Vagina (tissue), 2 donors: Measurements from ENCODE around the gene ABLIM2. TPM values are rescaled to one million over a fixed set of nuclear protein-coding genes. Genes with fewer than 3 reads are reported as not detected.

Experiments
- DNase-seq, 2 donors: peaks; one replicate each; pipeline ENCODE4 v3.0.0-alpha.2; 2017; ENCODE audit errors: extremely low spot score in 2 of 2
- H3K27ac ChIP-seq: fragments of 200-600 bp; sonication (generic); one replicate; pipeline ENCODE4 v1.5.1; 2019
- H3K27me3 ChIP-seq: fragments of 200-600 bp; sonication (generic); one replicate; pipeline ENCODE4 v1.5.1; 2019
- H3K36me3 ChIP-seq, 2 donors: fragments of 200-600 bp; sonication (generic); one replicate each; pipeline ENCODE4 v1.5.1; 2017 to 2019
- H3K4me1 ChIP-seq: fragments of 200-600 bp; sonication (generic); one replicate; pipeline ENCODE4 v1.5.1; 2019
- H3K4me3 ChIP-seq, 2 donors: fragments of 200-600 bp; sonication (generic); 1 replicate in 1 of 2; 2 replicates in 1 of 2; pipeline ENCODE4 v1.5.1; 2016 to 2019
- H3K9me3 ChIP-seq: fragments of 200-600 bp; sonication (generic); one replicate; pipeline ENCODE4 v1.5.1; 2019
- CTCF ChIP-seq, 3 experiments: fragments of 450-650 bp in 2 of 3; fragments of 200-600 bp in 1 of 3; sonication (generic) in 1 of 3; IDR thresholded peaks; one replicate each; pipeline ENCODE4 v1.5.1; 2017 to 2019; ENCODE audit warnings: antibody characterized with exemption in 3 of 3, mild to moderate bottlenecking in 2 of 3, moderate library complexity in 2 of 3
- POLR2A ChIP-seq, 2 donors: fragments of 450-650 bp; IDR thresholded peaks; one replicate each; pipeline ENCODE4 v1.6.1; 2017; ENCODE audit warnings: antibody characterized with exemption in 2 of 2, mild to moderate bottlenecking in 2 of 2, moderate library complexity in 2 of 2
- POLR2AphosphoS5 ChIP-seq, 2 donors: sonication (generic); formaldehyde crosslinking; IDR thresholded peaks; one replicate each; pipeline ENCODE4 v1.9.0; 2017; ENCODE audit warnings: antibody characterized with exemption in 2 of 2, mild to moderate bottlenecking in 2 of 2, low read depth in 1 of 2; ENCODE audit not compliant: insufficient read depth in 1 of 2
- intact Hi-C: fragments of 100-400 bp; cut with DNase I; formaldehyde crosslinking; loops from one replicate; pipeline ENCODE4 v1.15.1; 2023
- total RNA-seq: library from RNA; depleted of rRNA; stranded (reverse); fragments of >200 nt; gene quantifications from one replicate; pipeline ENCODE4 v1.2.3, GENCODE V29; 2016

The ABLIM2 gene
- total RNA-seq, 1 donor from 2014 or later = 15.5 TPM

GRCh38 chr4:8192748-8193738 lies 34.4 kb upstream of the ABLIM2 start:
- intact Hi-C loops = no loop called here
- DNase-seq = no peak
- H3K4me3 ChIP-seq = no peak overlapping the region
- H3K4me1 ChIP-seq = peaks cover 64% of the 10 kb centered on the region
- no peaks in the 10 kb centered on the region for H3K9me3 ChIP-seq
- peak overlapping the region; percentile 13 for H3K27ac ChIP-seq
- no peak for TF ChIP-seq CTCF (IDR thresholded peaks at IDR 0.05)
- no peak for TF ChIP-seq POLR2A (IDR thresholded peaks at IDR 0.05)
- TF ChIP-seq POLR2AphosphoS5 (IDR thresholded peaks at IDR 0.05; ENCODE audit: insufficient read depth in 1 of 2, low read depth in 1 of 2) = no peak
- H3K27me3 ChIP-seq = no peaks in the 10 kb centered on the region
- H3K36me3 ChIP-seq = no peaks in the 10 kb centered on the region

GRCh38 chr4:8191136-8191747 lies 32.6 kb upstream of the ABLIM2 start:
- peak in 1 of 2 donors; percentile 6 for TF ChIP-seq POLR2A (IDR thresholded peaks at IDR 0.05)
- TF ChIP-seq POLR2AphosphoS5 (IDR thresholded peaks at IDR 0.05; ENCODE audit: insufficient read depth in 1 of 2, low read depth in 1 of 2) = peak; percentile 74 to 83
- TF ChIP-seq CTCF (IDR thresholded peaks at IDR 0.05) = no peak

GRCh38 chr4:8189551-8190466 lies 31.2 kb upstream of the ABLIM2 start:
- no peaks in the 10 kb centered on the region for H3K36me3 ChIP-seq
- intact Hi-C loops = no loop called here
- no peak for DNase-seq
- H3K27me3 ChIP-seq = no peaks in the 10 kb centered on the region
- no peak overlapping the region for H3K4me3 ChIP-seq
- peak overlapping the region; percentile 71 for H3K27ac ChIP-seq
- TF ChIP-seq POLR2AphosphoS5 (IDR thresholded peaks at IDR 0.05; ENCODE audit: insufficient read depth in 1 of 2, low read depth in 1 of 2) (no peak), POLR2A (IDR thresholded peaks at IDR 0.05) (no peak), CTCF (IDR thresholded peaks at IDR 0.05) (no peak)
- peaks cover 69% of the 10 kb centered on the region for H3K4me1 ChIP-seq
- H3K9me3 ChIP-seq = no peaks in the 10 kb centered on the region

More at GRCh38 chr4:8191136-8191747, 32.6 kb upstream of the ABLIM2 start:
- Histone ChIP-seq H3K27me3 (no peaks in the 10 kb centered on the region), H3K4me1 (peaks cover 55% of the 10 kb centered on the region), H3K4me3 (no peak overlapping the region), H3K9me3 (no peaks in the 10 kb centered on the region), H3K27ac (peak overlapping the region; percentile 58), H3K36me3 (no peaks in the 10 kb centered on the region)
- intact Hi-C loops = no loop called here
- DNase-seq = no peak

- TF ChIP-seq CTCF (IDR thresholded peaks at IDR 0.05) = no peak
- peak in 1 of 2 donors; percentile 57 for TF ChIP-seq POLR2AphosphoS5 (IDR thresholded peaks at IDR 0.05; ENCODE audit: insufficient read depth in 1 of 2, low read depth in 1 of 2)
- DNase-seq = no peak
- no peaks in the 10 kb centered on the region for H3K9me3 ChIP-seq
- no peak overlapping the region for H3K4me3 ChIP-seq
- no peaks in the 10 kb centered on the region for H3K27me3 ChIP-seq
- peaks cover 75% of the 10 kb centered on the region for H3K4me1 ChIP-seq
- H3K27ac ChIP-seq = peak overlapping the region; percentile 71
- intact Hi-C loops = no loop called here
- H3K36me3 ChIP-seq = no peaks in the 10 kb centered on the region
Observed at GRCh38 chr4:8188743-8189550, 30.3 kb upstream of the ABLIM2 start.
